DOHH2 (cell line): ENCODE data around the gene YTHDF1.

ENCODE experiments used
- CTCF ChIP-seq: fragments of 200-600 bp; sonication (generic); IDR thresholded peaks from one replicate; pipeline ENCODE4 v1.5.1; 2014; ENCODE audit warnings: antibody characterized with exemption, mild to moderate bottlenecking, low read depth, low read length; ENCODE audit not compliant: poor library complexity, severe bottlenecking
- EZH2phosphoT487 ChIP-seq: fragments of 200-600 bp; sonication (generic); IDR thresholded peaks from 2 replicates; pipeline ENCODE4 v1.6.1; 2017; ENCODE audit warnings: borderline replicate concordance, mild to moderate bottlenecking, antibody characterized with exemption, low read length, moderate library complexity, mixed read lengths

DNA sequence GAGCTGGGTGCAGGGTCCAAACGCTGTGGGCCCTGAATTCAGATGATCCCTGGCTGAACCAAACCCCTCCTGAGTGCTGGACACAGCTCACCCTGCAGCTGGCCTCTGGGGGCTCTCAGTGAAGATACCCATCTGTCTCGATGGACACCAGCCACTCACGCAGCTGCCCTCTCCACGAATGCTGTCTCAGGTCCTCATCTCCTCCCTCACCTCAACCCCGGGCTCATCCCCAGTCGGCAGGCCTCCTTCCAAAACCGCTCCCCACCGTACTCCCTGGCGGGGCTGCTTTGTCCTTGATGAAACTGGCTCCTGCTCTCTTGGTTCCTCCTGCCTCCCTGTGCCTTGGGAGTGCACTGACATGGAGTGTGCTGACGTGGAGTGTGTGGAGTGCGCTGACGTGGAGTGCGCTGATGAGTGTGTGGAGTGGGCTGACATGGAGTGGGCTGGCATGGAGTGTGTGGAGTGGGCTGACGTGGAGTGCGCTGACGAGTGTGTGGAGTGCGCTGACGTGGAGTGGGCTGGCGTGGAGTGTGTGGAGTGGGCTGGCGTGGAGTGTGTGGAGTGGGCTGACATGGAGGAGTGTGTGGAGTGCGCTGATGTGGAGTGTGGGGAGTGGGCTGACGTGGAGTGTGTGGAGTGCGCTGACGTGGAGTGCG, 4.1 kb upstream of the YTHDF1 start:
- TF ChIP-seq CTCF (no peak), EZH2phosphoT487 (no peak)
